SK-N-SH (cell line): ENCODE results near the gene ZNF44. TPM values are rescaled to one million over a fixed set of nuclear protein-coding genes. Genes with fewer than 3 reads are reported as not detected.

Experiments
- CTCF ChIA-PET: fragments of 300-600, 350-600 bp; formaldehyde crosslinking; extraction: SDS; loops from one replicate; lab custom pipeline; 2021; lab: Yijun Ruan, JAX
- POLR2A ChIA-PET: fragments of 350-600 bp; sonication (Branson Sonifier 250); formaldehyde crosslinking; extraction: SDS; loops from one replicate; lab custom pipeline; 2020; ENCODE audit warnings: antibody characterized with exemption, inconsistent platforms; lab: Yijun Ruan, JAX
- DNase-seq: peaks from one replicate; pipeline ENCODE4 v3.0.0; 2012
- H2AFZ ChIP-seq: fragments of 200-600 bp; sonication (generic); 2 replicates; pipeline ENCODE4 v1.8.1; 2016; ENCODE audit warnings: antibody characterized with exemption, mild to moderate bottlenecking, low read depth
- H3F3A ChIP-seq: fragments of 200-600 bp; sonication (generic); replicated peaks from 2 replicates; pipeline ENCODE3; 2016; ENCODE audit warnings: antibody characterized with exemption, mild to moderate bottlenecking; ENCODE audit not compliant: insufficient read depth
- H3K27ac ChIP-seq, 2 experiments: fragments of 200-500 bp in 1 of 2; fragments of 200-600 bp in 1 of 2; sonication (Bioruptor generic) in 1 of 2; sonication (generic), shearing (Covaris generic) in 1 of 2; 2 replicates each; pipeline versions ENCODE4 v1.5.1 to v1.6.1; 2014 to 2016; ENCODE audit warnings: low read depth in 2 of 2, inconsistent platforms in 1 of 2, low read length in 1 of 2, mild to moderate bottlenecking in 1 of 2, mixed read lengths in 1 of 2
- H3K27me3 ChIP-seq: fragments of 200-600 bp; sonication (generic), shearing (Covaris generic); 2 replicates; pipeline ENCODE4 v1.6.1; 2016; ENCODE audit warnings: mixed run types; ENCODE audit not compliant: insufficient read depth
- H3K36me3 ChIP-seq, 2 experiments: fragments of 200-500 bp in 1 of 2; fragments of 200-600 bp in 1 of 2; sonication (Bioruptor generic) in 1 of 2; sonication (generic) in 1 of 2; replicated peaks in 1 of 2; 2 replicates each; pipeline versions ENCODE3 to v1.5.1; 2014 to 2016; ENCODE audit warnings: low read length in 1 of 2, mild to moderate bottlenecking in 1 of 2; ENCODE audit not compliant: insufficient read depth in 2 of 2, control insufficient read depth in 1 of 2
- H3K4me1 ChIP-seq, 2 experiments: fragments of 200-500 bp in 1 of 2; fragments of 200-600 bp in 1 of 2; sonication (Bioruptor generic) in 1 of 2; sonication (generic), shearing (Covaris generic) in 1 of 2; 2 replicates each; pipeline versions ENCODE4 v1.5.1 to v1.6.1; 2014 to 2016; ENCODE audit warnings: low read depth in 1 of 2, low read length in 1 of 2, mixed run types in 1 of 2; ENCODE audit not compliant: insufficient read depth in 2 of 2, control insufficient read depth in 1 of 2
- H3K4me2 ChIP-seq: fragments of 200-600 bp; sonication (generic), shearing (Covaris generic); 2 replicates; pipeline ENCODE4 v1.6.1; 2017; ENCODE audit warnings: mixed run types
- H3K4me3 ChIP-seq, 2 experiments: fragments of 200-500 bp in 1 of 2; fragments of 200-600 bp in 1 of 2; sonication (Bioruptor generic) in 1 of 2; sonication (generic), shearing (Covaris generic) in 1 of 2; 2 replicates each; pipeline versions ENCODE4 v1.5.1 to v1.8.1; 2014 to 2016; ENCODE audit warnings: low read depth in 2 of 2, inconsistent platforms in 1 of 2, low read length in 1 of 2, mild to moderate bottlenecking in 1 of 2, mixed read lengths in 1 of 2, moderate library complexity in 1 of 2
- H3K79me2 ChIP-seq: fragments of 200-600 bp; sonication (generic); 2 replicates; pipeline ENCODE4 v1.8.1; 2017; ENCODE audit warnings: mild to moderate bottlenecking; ENCODE audit not compliant: insufficient read depth
- H3K9ac ChIP-seq: fragments of 200-600 bp; sonication (generic); 2 replicates; pipeline ENCODE4 v1.6.1; 2017; ENCODE audit warnings: mixed run types
- H3K9me2 ChIP-seq: fragments of 200-600 bp; sonication (generic); 2 replicates; pipeline ENCODE4 v1.6.1; 2017; ENCODE audit warnings: mixed run types
- H3K9me3 ChIP-seq: fragments of 200-600 bp; sonication (generic); 2 replicates; pipeline ENCODE4 v1.6.1; 2017; ENCODE audit warnings: mixed run types, mild to moderate bottlenecking, moderate library complexity
- H4K20me1 ChIP-seq: fragments of 200-600 bp; sonication (generic); 2 replicates; pipeline ENCODE4 v1.6.1; 2017; ENCODE audit warnings: mild to moderate bottlenecking, mixed run types; ENCODE audit not compliant: insufficient read depth
- EZH2phosphoT487 ChIP-seq: fragments of 200-600 bp; sonication (generic); IDR thresholded peaks from 2 replicates; pipeline ENCODE4 v1.6.1; 2017; ENCODE audit warnings: low read depth, mixed run types, mild to moderate bottlenecking, antibody characterized with exemption, moderate library complexity, borderline replicate concordance
- FOXM1 ChIP-seq: IDR thresholded peaks from 2 replicates; pipeline ENCODE4 v1.4.0; 2012; ENCODE audit warnings: low read depth, mild to moderate bottlenecking
- GATA2 ChIP-seq: sonication (generic); formaldehyde crosslinking; IDR thresholded peaks from 2 replicates; pipeline ENCODE4 v1.5.0; 2020; ENCODE audit warnings: mild to moderate bottlenecking, missing genetic modification reagents
- JUND ChIP-seq: IDR thresholded peaks from 2 replicates; pipeline ENCODE4 v1.4.0; 2012
- PBX3 ChIP-seq: IDR thresholded peaks from 2 replicates; pipeline ENCODE4; 2012
- POLR2AphosphoS5 ChIP-seq: IDR thresholded peaks from 2 replicates; pipeline ENCODE4 v1.6.1; 2012; ENCODE audit warnings: low read depth, low read length
- RAD21 ChIP-seq: IDR thresholded peaks from 2 replicates; pipeline ENCODE4 v1.6.1; 2012; ENCODE audit warnings: mild to moderate bottlenecking, low read length
- RFX5 ChIP-seq: IDR thresholded peaks from 2 replicates; pipeline ENCODE4 v1.6.1; 2012; ENCODE audit warnings: mild to moderate bottlenecking, improper control_type of control experiment, low read length
- SIN3A ChIP-seq: IDR thresholded peaks from 2 replicates; pipeline ENCODE4 v1.6.1; 2012; ENCODE audit warnings: low read depth, mild to moderate bottlenecking, low read length, moderate library complexity, borderline replicate concordance
- SMC3 ChIP-seq: IDR thresholded peaks from 2 replicates; pipeline ENCODE4 v1.6.1; 2012; ENCODE audit warnings: low read depth, low read length, improper control_type of control experiment
- TCF12 ChIP-seq: IDR thresholded peaks from 2 replicates; pipeline ENCODE4 v1.4.0; 2012
- TEAD4 ChIP-seq: IDR thresholded peaks from 2 replicates; pipeline ENCODE4 v1.4.0; 2012; ENCODE audit warnings: mild to moderate bottlenecking, borderline replicate concordance; ENCODE audit not compliant: insufficient read depth
- USF1 ChIP-seq: IDR thresholded peaks from 2 replicates; pipeline ENCODE4 v1.4.0; 2012; ENCODE audit warnings: low read depth, borderline replicate concordance
- USF2 ChIP-seq: fragments of 150-350 bp; IDR thresholded peaks from 2 replicates; pipeline ENCODE4 v1.6.1; 2017; ENCODE audit warnings: antibody characterized with exemption, low read length, low read depth, borderline replicate concordance
- YY1 ChIP-seq: IDR thresholded peaks from 2 replicates; pipeline ENCODE4 v1.4.0; 2012; ENCODE audit warnings: low read depth, mild to moderate bottlenecking
- ZBTB33 ChIP-seq: IDR thresholded peaks from 2 replicates; pipeline ENCODE4 v1.4.0; 2012; ENCODE audit warnings: low read depth, borderline replicate concordance
- WGBS: methylation state at CpG from one replicate; pipeline ENCODE4 v1.1.6; 2017; ENCODE audit warnings: low lambda C conversion rate; 5-methylcytosine and 5-hydroxymethylcytosine counted together
- polyA plus RNA-seq, 3 experiments: library from polyadenylated mRNA; depleted of rRNA; stranded (reverse); fragments of >200 nt; gene quantifications; 2 replicates each; pipeline ENCODE4 v1.2.3, GENCODE V29; 2012

Gene ZNF44
- polyA plus RNA-seq, 1 of the 3 experiments (the other 2 are of a cell fraction), result 3.6 TPM

- TF ChIP-seq ZBTB33, result no peak
These were observed 10.5 kb downstream of the ZNF44 start (continued) for GRCh38 chr19:12284226-12284625.

GRCh38 chr19:12278713-12279112, 16.0 kb downstream of the ZNF44 start:
- H3K36me3 ChIP-seq, result peaks cover 7 to 39% of the 10 kb centered on the region in 2 experiments
- ChIA-PET POLR2A (no interaction called here), CTCF (no interaction called here)
- no peaks in the 10 kb centered on the region for H3K4me1 ChIP-seq
- no peaks in the 10 kb centered on the region for H3F3A ChIP-seq
- no peak overlapping the region for H3K9ac ChIP-seq
- no peaks in the 10 kb centered on the region for H3K27me3 ChIP-seq
- peaks cover 68% of the 10 kb centered on the region for H3K79me2 ChIP-seq
- no peak overlapping the region for H3K4me2 ChIP-seq
- 81% methylated on average over 2 of the region's 2 CpGs for WGBS
- H3K9me3 ChIP-seq, result peaks cover 3% of the 10 kb centered on the region; the same call in 1 of the 2 replicates
- H2AFZ ChIP-seq, result no peak overlapping the region
- no peak for DNase-seq
- H3K4me3 ChIP-seq, result no peak overlapping the region
- H4K20me1 ChIP-seq, result no peaks in the 10 kb centered on the region
- no peak for TF ChIP-seq USF2
- TF ChIP-seq TCF12, result no peak
- TF ChIP-seq GATA2, result no peak
- no peak for TF ChIP-seq SIN3A
- TF ChIP-seq RFX5, result no peak
- TF ChIP-seq SMC3, result no peak
- no peak for TF ChIP-seq JUND
- no peak for TF ChIP-seq EZH2phosphoT487
- no peak for TF ChIP-seq TEAD4
- TF ChIP-seq RAD21, result no peak
- no peak for TF ChIP-seq FOXM1
- no peak for TF ChIP-seq USF1
- TF ChIP-seq YY1, result no peak
- TF ChIP-seq POLR2AphosphoS5, result no peak
- no peak for TF ChIP-seq PBX3
- no peak overlapping the region for H3K27ac ChIP-seq
- no peaks in the 10 kb centered on the region for H3K9me2 ChIP-seq
